Hematopoietic multipotent progenitor cell (in vitro differentiated cells): ENCODE measurements around the gene CCNK. TPM values are rescaled to one million over a fixed set of nuclear protein-coding genes. Genes with fewer than 3 reads are reported as not detected.

Experiments
- DNase-seq, 3 donors: peaks; one replicate each; pipeline ENCODE4 v3.0.0-alpha.2; 2011 to 2015; ENCODE audit warnings: low read depth in 2 of 3, low spot score in 2 of 3
- total RNA-seq: library from RNA; depleted of rRNA; stranded (reverse); fragments of >200 nt; gene quantifications from one replicate; pipeline ENCODE4 v1.2.3, GENCODE V29; 2012

The CCNK gene
- total RNA-seq: 26.4 TPM

DNA sequence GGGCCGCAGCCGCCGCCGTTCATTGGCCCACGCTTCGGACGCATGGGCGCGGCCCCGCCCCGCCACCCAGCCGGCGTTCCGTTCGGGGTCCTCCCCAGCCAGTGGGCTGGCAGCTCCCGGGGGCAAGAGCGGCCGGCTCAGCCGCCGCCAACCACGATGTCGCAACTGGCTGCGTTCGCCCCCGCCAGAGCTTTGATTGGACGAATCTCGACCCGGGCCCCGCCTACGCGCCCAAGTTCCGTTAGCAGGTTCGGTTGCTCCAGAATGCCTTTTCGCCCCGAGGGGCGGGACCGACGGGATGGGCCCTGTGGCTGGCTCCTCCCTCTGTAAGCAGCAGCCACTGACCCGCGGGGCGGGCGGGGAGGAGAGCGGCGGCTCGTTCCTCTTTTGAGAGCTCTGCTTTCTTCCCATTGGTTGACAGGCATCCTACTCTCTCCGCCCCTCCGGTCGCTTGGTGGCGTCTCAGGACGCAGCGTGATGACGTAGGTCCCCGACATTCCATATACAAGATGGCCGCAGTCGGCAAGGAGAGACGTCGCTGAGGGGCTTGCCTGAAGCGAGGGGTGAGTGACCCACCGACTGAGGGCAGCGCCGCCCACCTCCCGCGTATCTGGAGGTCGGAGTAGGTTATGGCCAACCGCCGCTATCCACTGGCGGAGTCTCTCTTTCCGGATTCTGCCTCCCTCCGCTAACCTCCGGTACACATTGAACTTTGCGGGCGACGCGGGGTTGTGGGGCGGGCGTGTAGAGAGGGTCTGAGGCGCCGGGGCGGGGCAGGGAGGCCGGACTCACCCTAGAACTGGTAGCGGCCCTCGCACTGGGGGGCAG lies at the start of gene CCNK:
Gene CCNK (plus strand): TSS at position 493 of the 828 bp plus-strand sequence. CDS start 11,269 bp downstream, outside the sequence.
- peak; percentile 97 to 100 (median 100) for DNase-seq

DNA sequence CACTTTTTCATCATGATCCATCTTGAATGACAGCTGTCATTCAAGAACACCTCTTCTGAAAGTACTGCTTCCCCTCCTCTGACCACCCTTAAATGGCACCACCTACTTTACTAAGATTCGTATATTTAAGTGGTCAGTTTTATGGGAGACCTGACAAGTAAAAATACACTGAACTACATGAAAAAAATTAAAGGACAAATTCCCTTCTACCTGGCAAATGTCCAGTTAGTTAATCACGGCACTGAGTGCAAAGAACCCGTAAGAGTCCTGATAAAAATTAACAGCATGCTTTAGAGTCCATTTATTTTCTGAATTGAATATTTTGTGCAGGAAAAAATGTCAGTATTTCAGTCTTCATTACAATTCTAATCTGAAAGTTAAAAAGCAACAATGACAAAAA lies 49.2 kb upstream of the CCNK start:
- DNase-seq: no peak

DNA sequence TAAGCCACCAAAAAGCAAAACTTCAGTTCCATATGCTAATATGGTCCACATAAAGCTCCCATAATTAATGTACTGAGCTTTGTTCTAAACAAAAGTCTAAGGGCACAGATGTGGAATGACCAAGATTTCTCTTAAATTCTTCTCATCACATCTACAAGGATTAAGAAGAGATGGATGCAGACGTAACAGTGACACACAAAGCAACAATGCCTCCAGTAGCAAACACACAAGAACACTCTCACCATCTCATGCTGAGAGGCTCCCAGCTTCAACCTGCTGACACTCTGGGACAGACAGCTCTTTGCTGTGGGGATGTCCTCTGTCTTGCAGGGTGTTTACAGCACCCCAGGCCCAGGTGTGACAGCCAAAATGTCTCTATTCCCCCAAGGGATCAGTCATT lies 48.7 kb upstream of the CCNK start:
- no peak for DNase-seq

DNA sequence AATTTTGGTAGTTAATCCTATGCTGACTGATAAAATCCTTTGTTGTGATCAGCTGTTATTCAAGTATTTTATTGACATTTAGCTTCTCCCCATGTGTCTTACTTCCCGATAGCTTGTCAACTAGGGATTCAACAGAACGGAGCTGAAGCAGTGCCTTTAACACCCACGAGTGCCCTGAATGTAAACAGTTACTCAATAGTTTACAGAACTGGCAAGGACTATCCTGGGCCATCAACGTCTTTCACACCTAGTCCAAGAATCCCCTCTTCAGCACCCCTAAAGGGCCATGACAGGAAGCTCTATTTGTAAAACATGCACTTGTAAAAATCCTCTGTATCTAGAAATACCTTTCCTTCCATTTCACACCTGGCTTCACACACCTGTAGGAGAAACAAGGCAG lies 45.9 kb upstream of the CCNK start:
- DNase-seq: no peak

DNA sequence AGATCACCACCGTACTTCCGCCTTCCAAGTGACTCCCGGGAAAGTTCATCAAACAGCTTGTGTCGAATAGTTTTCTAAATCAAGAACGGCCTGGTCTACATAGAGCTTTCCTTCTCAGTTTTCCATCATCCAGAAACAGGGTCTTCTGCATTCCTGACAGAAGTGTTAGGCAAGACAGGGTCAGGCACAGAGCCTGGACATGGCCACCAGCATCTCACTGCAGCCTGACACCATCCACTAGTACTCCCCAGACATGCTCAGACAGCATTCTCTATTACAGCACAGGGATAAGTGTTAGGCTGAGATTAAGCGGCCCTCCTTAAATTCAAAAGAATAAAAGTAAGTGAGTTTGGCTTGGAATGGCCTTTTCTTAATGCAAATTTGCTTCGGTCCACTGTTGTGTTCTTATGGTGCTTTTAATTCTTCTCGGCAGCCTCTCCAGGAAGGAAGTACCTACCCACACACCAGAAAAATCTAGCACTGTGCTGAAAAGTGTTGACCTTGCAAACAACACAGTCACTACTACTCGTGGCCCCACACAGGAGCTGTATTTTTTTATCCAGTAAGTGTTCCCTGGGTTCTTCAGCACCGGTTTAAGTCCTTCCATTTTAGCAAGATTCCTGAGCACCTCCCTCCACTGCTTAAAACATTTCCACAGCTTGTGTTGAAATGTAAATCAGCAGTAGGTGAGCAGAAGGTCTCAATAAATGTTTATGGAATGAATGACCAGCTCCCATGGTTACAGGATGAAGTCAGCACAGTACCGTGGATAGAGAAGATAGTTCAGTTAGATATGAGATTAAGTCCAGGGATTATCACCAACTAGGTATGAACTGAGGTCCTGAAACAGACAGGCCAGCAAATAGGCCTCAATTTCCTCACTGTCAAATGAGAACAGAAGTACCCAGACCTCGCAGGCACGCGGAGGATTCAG lies 44.7 kb upstream of the CCNK start:
- DNase-seq: no peak

DNA sequence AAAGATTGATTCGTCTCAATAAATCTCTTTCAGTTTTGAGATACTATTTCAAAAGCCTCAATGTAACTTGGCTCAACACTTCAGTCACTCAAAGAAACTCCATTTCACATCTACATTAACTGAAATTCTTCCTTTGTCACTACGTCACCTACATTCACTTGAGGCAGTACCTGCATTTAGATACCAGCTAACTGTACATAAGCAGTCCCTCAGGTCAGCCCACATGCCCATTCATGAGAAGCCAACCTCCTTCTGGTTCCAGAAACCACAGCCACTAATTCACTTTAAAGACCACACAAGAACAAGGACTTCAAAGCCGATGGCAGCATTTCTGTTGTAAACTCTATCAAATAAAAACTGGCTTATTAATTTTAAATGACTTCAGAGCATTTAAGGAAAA lies 43.5 kb upstream of the CCNK start:
- no peak for DNase-seq

DNA sequence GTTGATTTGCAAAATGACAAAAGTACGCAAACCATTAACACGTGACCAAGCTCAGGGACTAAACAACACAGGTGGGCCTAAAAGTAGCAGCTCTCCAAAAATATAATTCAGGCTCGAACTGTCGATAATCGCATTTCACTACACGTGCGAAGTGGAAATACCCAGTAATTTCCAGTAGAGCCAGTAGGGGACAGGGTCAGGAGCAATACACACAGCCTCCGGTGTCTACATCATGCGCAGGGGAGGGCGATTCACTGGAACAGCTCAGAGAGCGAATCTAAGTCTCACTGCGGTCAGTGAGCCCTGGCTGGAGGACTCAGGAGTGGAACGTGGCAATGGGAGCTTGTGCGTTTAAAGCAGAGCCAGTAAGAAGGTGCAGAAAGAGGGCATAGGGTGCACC lies 40.9 kb upstream of the CCNK start:
- no peak for DNase-seq

DNA sequence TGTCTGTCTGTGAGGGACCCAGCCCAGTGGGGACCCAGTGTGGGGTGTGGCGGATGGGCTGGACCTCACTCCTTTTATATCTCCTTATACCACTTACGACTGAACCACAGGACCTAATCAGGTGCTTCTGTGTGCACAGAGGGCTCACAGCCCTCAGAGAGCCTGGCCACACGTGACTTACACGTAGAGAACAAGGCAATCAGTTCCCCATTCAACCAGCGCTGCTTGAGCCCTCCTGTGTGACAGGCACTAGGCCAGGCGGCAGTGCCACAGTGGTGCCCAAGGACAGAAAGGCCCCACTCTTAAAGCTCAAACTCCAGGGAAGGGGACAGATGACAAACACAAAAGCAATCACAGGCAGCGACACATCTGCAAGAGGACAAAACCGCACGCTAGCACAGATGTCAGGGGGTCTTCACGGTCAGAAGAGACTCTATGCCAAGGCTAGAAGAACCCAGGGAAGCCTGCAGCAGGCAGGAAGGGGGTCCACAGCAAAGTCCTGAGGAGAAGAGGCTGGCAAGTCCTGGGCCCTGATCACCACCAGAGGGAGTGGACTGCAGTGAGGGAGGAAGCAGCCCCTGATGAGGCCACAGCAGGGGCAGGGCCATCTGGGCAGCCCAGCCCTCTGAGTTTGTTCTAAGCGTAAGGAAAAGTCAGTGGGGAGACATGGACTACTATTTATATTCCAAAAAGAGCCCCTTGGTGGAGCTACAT lies 39.9 kb upstream of the CCNK start:
- no peak for DNase-seq

DNA sequence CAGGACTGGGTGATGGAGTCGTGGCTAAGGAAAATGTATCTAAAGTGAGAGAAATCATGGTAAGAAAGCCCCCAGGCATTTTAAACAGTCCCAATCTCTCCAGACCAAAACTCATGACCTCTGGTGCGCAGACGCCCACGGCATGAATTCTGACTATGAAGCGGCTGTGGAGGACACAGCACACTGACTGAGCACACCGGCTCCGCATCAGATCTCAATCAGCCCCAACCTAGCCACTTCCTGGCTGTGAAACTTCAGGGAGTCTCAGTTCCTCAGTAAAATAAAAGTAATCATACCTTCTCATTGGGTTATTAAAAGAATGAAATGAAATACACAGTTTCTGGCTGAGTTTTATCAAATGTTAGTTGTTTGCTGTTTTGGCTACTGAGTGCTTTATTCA lies 39.3 kb upstream of the CCNK start:
- no peak for DNase-seq

DNA sequence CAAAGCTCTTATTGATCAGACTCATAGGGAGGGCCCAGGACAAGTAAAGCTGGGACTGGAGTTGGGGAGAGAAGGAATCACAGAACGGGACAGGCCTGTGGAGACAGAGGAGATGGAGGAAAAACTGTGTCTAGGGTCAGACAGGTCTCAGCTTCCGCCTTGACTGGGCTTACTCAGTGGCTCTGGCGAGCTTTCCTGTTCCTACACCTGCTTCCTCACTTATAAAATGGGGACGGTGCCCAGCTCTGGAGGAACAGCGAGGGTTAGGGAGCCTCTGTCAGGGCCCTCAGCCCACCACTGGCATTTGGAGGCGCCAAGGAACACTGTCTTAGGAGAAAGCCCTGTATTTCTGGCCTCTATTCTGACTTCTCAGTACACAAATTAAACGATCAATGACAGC lies 35.3 kb upstream of the CCNK start:
- no peak for DNase-seq

DNA sequence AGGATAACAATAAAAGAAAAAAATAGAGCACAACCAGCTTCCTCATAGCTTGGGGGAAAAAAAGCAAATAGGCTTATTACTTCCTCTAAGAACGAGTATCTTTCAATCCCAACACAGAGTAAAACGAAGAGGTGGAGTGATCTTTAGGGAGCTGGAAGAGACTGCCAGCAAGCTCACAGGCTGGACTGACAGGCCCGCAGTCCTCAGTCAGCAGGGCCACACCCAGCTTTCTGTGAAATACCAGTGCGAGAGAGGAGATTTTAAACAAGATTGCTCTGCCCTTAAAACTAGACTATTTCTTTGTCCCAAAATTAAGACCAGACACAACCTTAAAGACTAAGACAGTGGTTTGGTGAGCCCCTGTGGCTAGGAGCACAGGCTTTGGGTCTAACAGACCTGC lies 33.5 kb upstream of the CCNK start:
- no peak for DNase-seq

DNA sequence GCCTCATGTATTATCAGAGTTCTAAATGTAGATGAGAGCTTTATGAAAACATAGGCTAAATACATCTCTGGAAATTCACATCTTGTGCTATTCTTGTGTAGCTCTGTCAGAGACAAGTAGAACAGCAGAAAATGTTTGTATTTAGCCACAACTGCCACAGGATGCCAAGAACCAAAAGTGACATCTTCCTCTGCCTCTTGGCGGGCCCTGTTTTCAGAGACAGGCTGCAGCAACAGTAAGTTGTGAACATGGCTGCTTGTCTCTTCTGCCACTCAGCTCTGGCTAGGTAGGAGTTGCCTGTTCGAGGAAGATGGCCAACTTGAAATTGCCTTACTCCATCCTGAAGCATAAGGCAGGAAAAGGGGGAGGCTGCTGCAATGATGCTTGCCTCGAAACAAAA lies 30.9 kb upstream of the CCNK start:
- no peak for DNase-seq

DNA sequence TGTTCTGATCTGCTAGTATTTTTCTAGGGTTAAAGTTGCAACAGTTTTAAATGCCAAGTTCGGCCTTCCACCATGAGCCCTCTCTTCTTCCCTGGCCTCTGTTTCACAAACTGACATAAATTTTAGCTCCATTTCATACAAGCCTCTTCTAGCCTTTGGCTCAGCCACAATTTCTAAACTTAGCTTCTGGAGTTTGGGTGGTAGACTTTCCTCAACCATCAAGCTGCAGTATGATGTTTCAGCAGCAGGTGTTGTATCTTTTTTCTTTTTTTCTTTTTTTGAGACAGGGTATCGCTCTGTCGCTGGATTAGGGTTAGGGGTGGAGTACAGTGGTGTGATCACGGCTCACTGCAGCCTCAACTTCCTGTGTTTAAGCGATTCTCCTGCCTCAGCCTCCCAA lies 30.0 kb upstream of the CCNK start:
- no peak for DNase-seq

DNA sequence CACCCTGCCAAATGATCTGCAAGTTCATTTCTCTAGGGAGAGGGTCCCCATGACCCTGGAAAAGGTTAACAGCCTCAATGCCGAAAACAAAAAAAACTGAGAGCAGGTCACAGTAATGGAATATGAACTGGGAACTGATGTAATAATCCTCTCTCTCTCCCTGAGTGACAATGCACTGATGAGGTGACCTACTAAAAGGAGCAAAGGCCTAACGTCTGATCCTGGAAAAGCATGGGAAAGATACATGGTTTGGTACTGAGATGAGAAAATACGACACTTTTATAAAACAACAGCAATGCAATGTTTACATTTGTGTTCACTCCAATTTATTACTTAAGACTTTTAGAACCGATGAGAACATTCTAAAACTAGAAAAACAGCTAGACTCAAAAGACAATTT lies 28.2 kb upstream of the CCNK start:
- no peak for DNase-seq

DNA sequence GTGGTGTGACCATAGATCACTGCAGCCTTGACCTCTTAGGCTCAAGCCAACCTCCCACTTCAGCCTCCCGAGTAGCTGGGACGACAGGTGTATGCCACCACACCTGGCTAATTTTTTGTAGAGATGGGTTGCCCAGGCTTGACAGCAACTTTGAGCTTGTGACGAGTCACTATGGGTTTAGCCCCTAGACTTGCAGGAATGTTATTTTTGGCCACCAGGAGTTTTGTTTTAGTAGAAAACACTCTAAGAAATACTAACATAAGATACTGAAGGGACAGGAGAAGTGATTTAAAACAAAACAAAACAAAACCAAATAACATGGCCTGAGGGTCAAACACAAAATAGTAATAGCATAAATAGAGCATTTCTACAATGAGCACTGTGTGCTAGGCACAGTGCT lies 27.0 kb upstream of the CCNK start:
- DNase-seq: no peak

DNA sequence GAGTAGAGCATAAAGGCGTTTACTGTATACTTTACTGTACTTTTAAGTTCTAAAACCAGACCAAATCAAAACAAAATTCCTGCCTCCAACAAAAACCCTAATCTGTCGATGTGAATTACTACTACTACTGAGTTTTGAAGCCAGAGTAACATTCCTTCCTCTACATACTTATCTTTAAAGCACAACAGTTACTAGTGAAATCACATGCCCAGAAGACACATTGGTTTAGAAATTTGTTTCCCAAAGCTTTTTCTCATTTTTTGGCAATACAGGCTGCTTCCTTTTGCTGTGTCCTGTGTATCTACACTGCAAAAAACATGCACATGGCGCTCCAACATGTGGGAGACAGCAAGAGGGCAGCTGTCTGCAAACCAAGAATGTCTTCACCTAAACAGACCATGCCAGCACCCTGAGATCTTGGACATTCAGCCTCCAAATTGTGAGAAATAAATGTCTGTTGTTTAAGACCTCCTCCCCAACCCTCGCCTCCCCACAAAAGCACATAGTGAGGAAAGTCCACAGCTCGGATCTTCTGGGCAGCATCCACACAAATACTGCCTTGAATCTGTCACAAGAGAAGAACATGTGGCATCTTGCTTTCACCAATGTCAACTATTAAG lies 21.6 kb upstream of the CCNK start:
- DNase-seq: no peak

DNA sequence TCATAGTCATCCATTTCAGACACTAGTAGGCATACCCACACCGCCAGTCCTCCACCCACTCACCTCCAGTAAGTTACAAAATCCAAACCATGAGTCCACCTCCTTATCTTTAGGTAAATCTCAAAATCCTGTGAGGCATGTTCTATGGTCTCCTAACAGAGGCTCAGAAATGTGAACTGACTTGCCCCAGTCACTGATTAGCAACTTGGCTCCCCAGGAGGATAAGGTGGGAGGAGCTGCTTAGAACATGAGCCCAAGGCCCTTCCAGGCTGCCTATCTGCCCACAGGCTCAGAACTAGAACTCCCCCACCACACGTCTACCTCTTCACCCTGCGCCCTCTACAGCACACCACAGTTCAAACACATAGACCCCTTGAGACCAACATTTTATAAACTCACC lies 20.4 kb upstream of the CCNK start:
- DNase-seq: no peak

DNA sequence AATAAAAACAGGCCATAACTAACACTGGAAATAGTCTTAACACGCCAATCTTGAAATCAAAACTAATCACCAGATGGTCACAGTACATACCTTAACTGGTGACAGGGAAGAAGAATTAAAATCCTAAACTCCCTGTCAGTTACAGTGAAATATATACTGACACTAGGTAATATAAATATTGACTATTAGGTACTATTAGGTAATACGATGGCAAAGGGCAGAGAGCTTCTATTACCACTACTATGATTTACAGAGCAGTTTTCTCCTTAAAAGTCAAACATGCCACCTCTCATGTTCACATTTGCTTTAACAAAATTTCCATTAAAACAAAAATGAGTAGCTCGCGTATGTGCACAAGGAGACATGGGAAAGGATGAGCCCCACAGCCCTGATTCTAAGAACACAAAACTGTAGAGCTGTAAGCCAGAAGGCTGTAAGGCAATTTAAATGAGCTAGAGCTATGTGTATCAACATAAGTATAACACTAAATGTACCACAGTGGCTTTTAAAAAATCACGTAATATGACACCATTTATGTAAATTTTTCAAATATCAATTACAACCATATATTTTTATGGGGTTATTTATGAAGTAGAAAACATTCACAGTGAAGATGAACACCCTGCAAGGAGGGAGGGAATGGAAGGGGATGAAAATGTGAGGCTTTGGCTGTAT lies 19.7 kb upstream of the CCNK start:
- no peak for DNase-seq

DNA sequence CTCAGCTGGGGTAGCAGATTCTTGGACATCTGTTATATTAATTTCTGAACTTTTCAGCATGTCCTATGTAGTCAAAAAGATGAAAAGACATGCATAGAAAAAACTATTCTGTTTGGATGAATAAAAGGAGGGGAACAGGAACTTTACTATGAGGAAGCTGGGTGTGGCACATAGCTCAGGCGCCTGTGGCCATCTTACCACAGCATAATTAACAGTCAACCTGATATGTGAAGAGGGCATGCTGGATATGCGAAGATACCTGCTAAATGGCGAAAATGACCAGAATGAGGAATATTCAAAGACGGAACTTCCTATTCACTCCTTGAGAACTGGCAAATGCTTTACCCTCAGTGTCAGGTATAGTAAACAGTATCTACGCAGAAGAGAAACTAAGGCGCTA lies 19.0 kb upstream of the CCNK start:
- DNase-seq: no peak

DNA sequence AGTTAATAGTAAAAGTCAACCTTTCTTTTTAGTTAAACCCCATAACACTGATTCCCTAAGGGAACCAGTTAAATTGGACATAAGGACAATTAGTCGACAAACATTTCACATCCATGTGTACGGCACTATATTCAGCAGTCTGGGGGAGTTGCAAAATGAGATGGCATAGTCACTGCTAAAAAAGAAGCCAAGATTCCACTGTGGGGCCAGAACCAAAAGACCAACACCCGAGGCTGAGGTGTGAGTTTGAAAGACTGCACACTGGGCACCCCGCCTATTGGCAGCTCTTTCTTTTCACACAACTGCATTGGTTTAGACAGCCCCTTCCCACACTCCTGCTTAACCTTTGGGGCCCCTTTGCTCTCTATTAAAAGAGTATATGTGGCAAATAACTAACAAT lies 17.2 kb upstream of the CCNK start:
- no peak for DNase-seq
